Astrocyte of the spinal cord (primary cell): ENCODE results near the gene GRID1.

Experiments used
- DNase-seq: peaks from one replicate; pipeline ENCODE4 v3.0.0; 2011; ENCODE audit warnings: low read depth, low spot score
- H3K4me3 ChIP-seq: 2 replicates; pipeline ENCODE4 v1.5.1; 2011; ENCODE audit warnings: low read depth, mild to moderate bottlenecking, low read length, moderate library complexity
- in situ Hi-C: cut with HindIII; loops from 2 replicates; pipeline ENCODE4 v1.10.0; 2017; ENCODE audit warnings: low sequenced_read_pairs
- TF ChIP-seq, protein P1 (sequence below): IDR thresholded peaks from 2 replicates; pipeline ENCODE4 v1.5.1; 2012; ENCODE audit warnings: low read depth, mild to moderate bottlenecking, low read length, inconsistent platforms

The GRID1 gene

DNA sequence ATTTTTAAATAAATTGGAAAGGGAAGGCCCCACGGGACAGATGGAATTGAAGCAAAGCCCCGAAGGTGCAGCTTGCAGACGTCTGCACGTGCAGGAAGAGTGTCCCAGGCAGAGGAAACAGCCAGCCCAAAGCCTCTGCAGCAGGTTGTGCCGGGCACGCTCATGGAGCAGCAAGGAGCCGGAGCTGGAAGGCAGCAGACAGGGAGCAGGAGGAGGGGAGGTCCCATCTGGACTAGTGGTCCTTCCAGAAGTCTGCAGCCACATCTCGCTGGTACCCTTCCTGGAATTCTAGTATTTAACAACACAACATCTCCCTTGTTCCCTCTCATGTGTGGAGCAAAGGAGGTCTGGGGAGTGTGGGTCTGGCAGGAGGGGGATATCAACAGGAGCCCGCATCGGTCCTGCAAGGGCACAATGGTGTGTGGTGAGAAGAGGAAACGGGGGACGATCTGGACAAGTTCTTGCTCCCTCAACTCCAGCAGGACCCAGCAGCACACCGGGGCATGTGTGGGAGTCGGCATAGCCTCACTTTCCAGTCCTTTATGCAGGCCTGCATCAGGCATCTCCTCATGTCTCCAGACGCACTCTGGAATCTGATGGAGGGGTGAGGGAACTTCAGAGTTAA, 169.3 kb downstream of the GRID1 start:
- TF ChIP-seq, protein P1, sequence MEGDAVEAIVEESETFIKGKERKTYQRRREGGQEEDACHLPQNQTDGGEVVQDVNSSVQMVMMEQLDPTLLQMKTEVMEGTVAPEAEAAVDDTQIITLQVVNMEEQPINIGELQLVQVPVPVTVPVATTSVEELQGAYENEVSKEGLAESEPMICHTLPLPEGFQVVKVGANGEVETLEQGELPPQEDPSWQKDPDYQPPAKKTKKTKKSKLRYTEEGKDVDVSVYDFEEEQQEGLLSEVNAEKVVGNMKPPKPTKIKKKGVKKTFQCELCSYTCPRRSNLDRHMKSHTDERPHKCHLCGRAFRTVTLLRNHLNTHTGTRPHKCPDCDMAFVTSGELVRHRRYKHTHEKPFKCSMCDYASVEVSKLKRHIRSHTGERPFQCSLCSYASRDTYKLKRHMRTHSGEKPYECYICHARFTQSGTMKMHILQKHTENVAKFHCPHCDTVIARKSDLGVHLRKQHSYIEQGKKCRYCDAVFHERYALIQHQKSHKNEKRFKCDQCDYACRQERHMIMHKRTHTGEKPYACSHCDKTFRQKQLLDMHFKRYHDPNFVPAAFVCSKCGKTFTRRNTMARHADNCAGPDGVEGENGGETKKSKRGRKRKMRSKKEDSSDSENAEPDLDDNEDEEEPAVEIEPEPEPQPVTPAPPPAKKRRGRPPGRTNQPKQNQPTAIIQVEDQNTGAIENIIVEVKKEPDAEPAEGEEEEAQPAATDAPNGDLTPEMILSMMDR: no peak
- in situ Hi-C loops: no loop called here
- DNase-seq: no peak

GRCh38 chr10:86195521-86196157, 171.0 kb downstream of the GRID1 start:
- DNase-seq: no peak
- in situ Hi-C loops: no loop called here
- H3K4me3 ChIP-seq: no peak overlapping the region
- TF ChIP-seq, protein P1: no peak

More for the DNA sequence above, 169.3 kb downstream of the GRID1 start:
- no peak overlapping the region for H3K4me3 ChIP-seq

- in situ Hi-C loops: no loop called here
- no peak for DNase-seq
- no peak overlapping the region for H3K4me3 ChIP-seq
- TF ChIP-seq, protein P1: no peak
Measured at GRCh38 chr10:86194684-86195083, 171.9 kb downstream of the GRID1 start.

GRCh38 chr10:86193841-86194240, 172.8 kb downstream of the GRID1 start:
- TF ChIP-seq, protein P1: no peak
- no peak for DNase-seq
- in situ Hi-C loops: no loop called here
- no peak overlapping the region for H3K4me3 ChIP-seq

GRCh38 chr10:86192691-86193090, 173.9 kb downstream of the GRID1 start:
- in situ Hi-C loops: no loop called here
- no peak overlapping the region for H3K4me3 ChIP-seq
- TF ChIP-seq, protein P1: no peak
- DNase-seq: no peak

GRCh38 chr10:86192147-86192546, 174.4 kb downstream of the GRID1 start:
- in situ Hi-C loops: no loop called here
- no peak for DNase-seq
- TF ChIP-seq, protein P1: no peak

More at GRCh38 chr10:86192147-86192546, 174.4 kb downstream of the GRID1 start:
- no peak overlapping the region for H3K4me3 ChIP-seq
